HepG2 (cell line): Measurements from ENCODE around the gene CD4. TPM values are rescaled to one million over a fixed set of nuclear protein-coding genes. Genes with fewer than 3 reads are reported as not detected.

ENCODE experiments used
- ARID3A ChIP-seq: IDR thresholded peaks from 2 replicates; pipeline ENCODE4 v1.6.1; 2012; ENCODE audit warnings: low read depth, low read length, improper control_type of control experiment
- ATF4 ChIP-seq, 2 experiments: fragments of 450-650 bp in 1 of 2; sonication (generic) in 1 of 2; formaldehyde crosslinking; IDR thresholded peaks; 2 replicates each; pipeline versions ENCODE4 v1.5.0 to v1.8.0; 2020 to 2022; ENCODE audit warnings: mild to moderate bottlenecking in 1 of 2, missing genetic modification reagents in 1 of 2
- CCDC6 ChIP-seq: sonication (generic); formaldehyde crosslinking; IDR thresholded peaks from 2 replicates; pipeline ENCODE4 v1.8.1; 2022; ENCODE audit warnings: mild to moderate bottlenecking, missing genetic modification reagents, moderate library complexity
- HNF4A ChIP-seq: sonication (generic); formaldehyde crosslinking; IDR thresholded peaks from 2 replicates; pipeline ENCODE4 v1.4.0; 2020; ENCODE audit warnings: missing genetic modification reagents
- IRF9 ChIP-seq: sonication (generic); formaldehyde crosslinking; IDR thresholded peaks from 2 replicates; pipeline ENCODE4 v1.8.0; 2022; ENCODE audit warnings: missing genetic modification reagents, mild to moderate bottlenecking, borderline replicate concordance
- MEF2D ChIP-seq: sonication (generic); formaldehyde crosslinking; IDR thresholded peaks from 2 replicates; pipeline ENCODE4 v1.5.1; 2020; ENCODE audit warnings: mild to moderate bottlenecking, missing genetic modification reagents
- MNT ChIP-seq: fragments of 450-650 bp; IDR thresholded peaks from 2 replicates; pipeline ENCODE4 v1.6.1; 2016
- MTF1 ChIP-seq: sonication (generic); formaldehyde crosslinking; IDR thresholded peaks from 2 replicates; pipeline ENCODE4 v1.5.0; 2020; ENCODE audit warnings: missing genetic modification reagents
- NFKB2 ChIP-seq: sonication (generic); formaldehyde crosslinking; IDR thresholded peaks from 2 replicates; pipeline ENCODE4 v1.4.0; 2020; ENCODE audit warnings: missing genetic modification reagents, borderline replicate concordance
- NFYC ChIP-seq: IDR thresholded peaks from 2 replicates; pipeline ENCODE4 v1.6.1; 2016; ENCODE audit warnings: missing genetic modification reagents, missing compliant biosample characterization
- POLR2A ChIP-seq, 2 experiments: IDR thresholded peaks; 2 replicates each; pipeline ENCODE4 v1.6.1; 2011; ENCODE audit warnings: low read depth in 2 of 2, low read length in 2 of 2, mild to moderate bottlenecking in 1 of 2, moderate library complexity in 1 of 2; ENCODE audit not compliant: insufficient read depth in 1 of 2
- RNF219 ChIP-seq: sonication (generic); formaldehyde crosslinking; IDR thresholded peaks from 2 replicates; pipeline ENCODE4 v1.5.0; 2020; ENCODE audit warnings: mild to moderate bottlenecking, missing genetic modification reagents
- THAP9 ChIP-seq: sonication (generic); formaldehyde crosslinking; IDR thresholded peaks from 2 replicates; pipeline ENCODE4; 2020; ENCODE audit warnings: missing genetic modification reagents, mild to moderate bottlenecking, borderline replicate concordance
- ZNF598 ChIP-seq: sonication (generic); formaldehyde crosslinking; IDR thresholded peaks from 2 replicates; pipeline ENCODE4 v1.5.1; 2020; ENCODE audit warnings: mild to moderate bottlenecking, missing genetic modification reagents, borderline replicate concordance
- ZNF619 ChIP-seq: sonication (generic); formaldehyde crosslinking; IDR thresholded peaks from 2 replicates; pipeline ENCODE4 v1.4.0; 2020; ENCODE audit warnings: mild to moderate bottlenecking, missing genetic modification reagents
- ZNF713 ChIP-seq: sonication (generic); formaldehyde crosslinking; IDR thresholded peaks from 2 replicates; pipeline ENCODE4 v1.4.0; 2020; ENCODE audit warnings: mild to moderate bottlenecking, missing genetic modification reagents
- polyA plus RNA-seq, 8 experiments: library from polyadenylated mRNA; depleted of rRNA in 3 of 8; stranded (reverse) in 7 of 8; unstranded in 1 of 8; fragments of >200 nt; fragmentation: Illumina TruSeq in 4 of 8; extraction: Trizol in 4 of 8; gene quantifications; 2 replicates each; pipeline versions ENCODE4 v1.2.1 to v1.2.3, GENCODE V29; 2011 to 2016; ENCODE audit warnings: low read depth in 4 of 8, missing spikeins in 1 of 8, mixed read lengths in 1 of 8; ENCODE audit not compliant: insufficient read depth in 1 of 8
- total RNA-seq, 5 experiments: library from RNA; depleted of rRNA; stranded (reverse); fragments of >200 nt; fragmentation: Illumina TruSeq; extraction: Trizol; gene quantifications; 2 replicates each; pipeline ENCODE4 v1.2.3, GENCODE V29; 2016; ENCODE audit warnings: low read depth in 1 of 5

CD4 gene
- total and polyA plus RNA-seq, 2 of the 13 experiments (the other 11 are each of a cell fraction or from before 2014, with no cell fraction given): 0.07 to 0.95 TPM

GRCh38 chr12:6752921-6753771 lies 36.2 kb upstream of the CD4 start, which contains the start of gene MLF2 (continued):
- peak; percentile 64; the same call in 1 of the 2 replicates for TF ChIP-seq THAP9 (CRISPR knock-in tag)
- no peak; the same call in 1 of the 2 replicates for TF ChIP-seq CCDC6 (CRISPR knock-in tag)
- peak; percentile 31; the same call in 1 of the 2 replicates for TF ChIP-seq MEF2D (CRISPR knock-in tag)
- TF ChIP-seq ARID3A: no peak
- no peak for TF ChIP-seq RNF219
- no peak; the same call in 1 of the 2 replicates for TF ChIP-seq NFYC (CRISPR knock-in tag)
- TF ChIP-seq NFKB2 (CRISPR knock-in tag): no peak
- TF ChIP-seq MTF1 (CRISPR knock-in tag): 0 out of 2 replicates have a peak, but pooled peaks have one; percentile 51
- TF ChIP-seq ZNF713 (CRISPR knock-in tag): no peak; the same call in 1 of the 2 replicates
- TF ChIP-seq ATF4 (CRISPR knock-in tag; IDR thresholded peaks at IDR 0.05): 0 out of 4 replicates have a peak, but pooled peaks of 1 of the 2 experiments have one; percentile 22
- peak; percentile 21; the same call in 1 of the 2 replicates for TF ChIP-seq ZNF598 (CRISPR knock-in tag)
- no peak for TF ChIP-seq IRF9
- peak; percentile 79 to 91 for TF ChIP-seq POLR2A (IDR thresholded peaks at IDR 0.05; ENCODE audit: insufficient read depth in 1 of 2, low read depth in 2 of 2, low read length in 2 of 2)
- no peak for TF ChIP-seq MNT
- peak; percentile 87; the same call in 1 of the 2 replicates for TF ChIP-seq ZNF619 (CRISPR knock-in tag)
- 0 out of 2 replicates have a peak, but pooled peaks have one; percentile 3 for TF ChIP-seq HNF4A (CRISPR knock-in tag)
